ENCODE measurements around the gene DGUOK. TPM values are rescaled to one million over a fixed set of nuclear protein-coding genes. Genes with fewer than 3 reads are reported as not detected.

The DGUOK gene
- total and polyA plus RNA-seq, 7 donors, result 31.6 to 132 (median 48.1) TPM

DNA sequence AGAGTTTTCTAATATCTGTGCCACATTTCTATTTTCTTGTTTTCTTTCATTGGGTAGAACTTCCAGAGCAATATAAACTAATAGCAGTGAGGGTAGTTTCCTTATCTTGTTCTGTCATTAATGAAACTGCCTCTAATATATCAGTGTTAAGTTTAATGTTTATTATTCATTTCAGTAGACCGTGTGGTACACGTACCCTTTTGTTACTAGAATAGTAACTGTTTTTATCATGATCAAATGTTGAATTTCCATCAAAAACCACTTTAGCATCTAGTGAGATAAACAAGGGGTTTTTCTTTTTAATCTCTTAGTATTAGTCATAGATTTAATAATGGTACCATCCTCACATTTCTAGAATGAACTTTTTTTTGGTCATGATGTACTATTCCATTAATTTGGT is 16.0 kb downstream of the DGUOK start:
- peaks cover 0 to 13% (median 4%) of the 10 kb centered on the region in 4 donors for H3K4me1 ChIP-seq
- no peaks in the 10 kb centered on the region for H3K9me3 ChIP-seq
- H3K27ac ChIP-seq, result no peak overlapping the region
- intact Hi-C loops (cut with DNase I), result no loop called here
- H3K4me3 ChIP-seq, result no peak overlapping the region
- H3K36me3 ChIP-seq, result peaks cover 4 to 32% (median 10%) of the 10 kb centered on the region in 4 donors
- no peak for TF ChIP-seq POLR2AphosphoS5 (IDR thresholded peaks at IDR 0.05)
- TF ChIP-seq EP300 (IDR thresholded peaks at IDR 0.05), result no peak
- DNase-seq, result no peak
- no peaks in the 10 kb centered on the region for H3K27me3 ChIP-seq
- WGBS, 2 donors, result 59 to 74% methylated on average over 2 of the region's 2 CpGs

DNA sequence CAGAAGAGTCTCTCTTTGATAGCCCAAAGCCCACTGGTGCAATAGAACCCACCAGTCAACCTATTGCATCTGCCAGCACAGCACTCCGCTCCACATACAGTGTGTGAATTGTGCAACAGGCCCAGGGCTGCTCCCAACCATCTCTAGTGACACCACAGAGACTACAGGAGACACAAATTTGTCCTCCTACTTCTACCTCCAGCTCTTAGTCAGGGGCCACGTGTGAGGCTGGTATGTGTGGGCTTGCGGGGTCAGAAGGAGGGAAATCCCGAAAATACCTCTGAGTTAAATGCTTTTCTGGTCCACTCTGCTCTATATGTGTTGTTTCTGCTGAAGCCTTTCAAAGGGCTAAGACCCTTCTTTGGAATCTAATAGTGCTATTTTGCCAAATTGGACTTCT is 18.0 kb downstream of the DGUOK start:
- peaks cover 0 to 13% (median 2%) of the 10 kb centered on the region in 4 donors for H3K4me1 ChIP-seq
- no peak for TF ChIP-seq EP300 (IDR thresholded peaks at IDR 0.05)
- TF ChIP-seq, protein P1, sequence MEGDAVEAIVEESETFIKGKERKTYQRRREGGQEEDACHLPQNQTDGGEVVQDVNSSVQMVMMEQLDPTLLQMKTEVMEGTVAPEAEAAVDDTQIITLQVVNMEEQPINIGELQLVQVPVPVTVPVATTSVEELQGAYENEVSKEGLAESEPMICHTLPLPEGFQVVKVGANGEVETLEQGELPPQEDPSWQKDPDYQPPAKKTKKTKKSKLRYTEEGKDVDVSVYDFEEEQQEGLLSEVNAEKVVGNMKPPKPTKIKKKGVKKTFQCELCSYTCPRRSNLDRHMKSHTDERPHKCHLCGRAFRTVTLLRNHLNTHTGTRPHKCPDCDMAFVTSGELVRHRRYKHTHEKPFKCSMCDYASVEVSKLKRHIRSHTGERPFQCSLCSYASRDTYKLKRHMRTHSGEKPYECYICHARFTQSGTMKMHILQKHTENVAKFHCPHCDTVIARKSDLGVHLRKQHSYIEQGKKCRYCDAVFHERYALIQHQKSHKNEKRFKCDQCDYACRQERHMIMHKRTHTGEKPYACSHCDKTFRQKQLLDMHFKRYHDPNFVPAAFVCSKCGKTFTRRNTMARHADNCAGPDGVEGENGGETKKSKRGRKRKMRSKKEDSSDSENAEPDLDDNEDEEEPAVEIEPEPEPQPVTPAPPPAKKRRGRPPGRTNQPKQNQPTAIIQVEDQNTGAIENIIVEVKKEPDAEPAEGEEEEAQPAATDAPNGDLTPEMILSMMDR (IDR thresholded peaks at IDR 0.05), result no peak
- no peak for TF ChIP-seq POLR2A (IDR thresholded peaks at IDR 0.05)
- no peak for TF ChIP-seq POLR2AphosphoS5 (IDR thresholded peaks at IDR 0.05)
- intact Hi-C loops (cut with DNase I), result no loop called here
- peaks cover 6 to 53% (median 19%) of the 10 kb centered on the region in 4 donors for H3K36me3 ChIP-seq
- H3K27ac ChIP-seq, result no peak overlapping the region
- no peaks in the 10 kb centered on the region for H3K9me3 ChIP-seq
- no peak overlapping the region for H3K4me3 ChIP-seq
- no peaks in the 10 kb centered on the region for H3K27me3 ChIP-seq
- no peak for DNase-seq
- 91 to 93% methylated on average over 4 of the region's 4 CpGs for WGBS, 2 donors

DNA sequence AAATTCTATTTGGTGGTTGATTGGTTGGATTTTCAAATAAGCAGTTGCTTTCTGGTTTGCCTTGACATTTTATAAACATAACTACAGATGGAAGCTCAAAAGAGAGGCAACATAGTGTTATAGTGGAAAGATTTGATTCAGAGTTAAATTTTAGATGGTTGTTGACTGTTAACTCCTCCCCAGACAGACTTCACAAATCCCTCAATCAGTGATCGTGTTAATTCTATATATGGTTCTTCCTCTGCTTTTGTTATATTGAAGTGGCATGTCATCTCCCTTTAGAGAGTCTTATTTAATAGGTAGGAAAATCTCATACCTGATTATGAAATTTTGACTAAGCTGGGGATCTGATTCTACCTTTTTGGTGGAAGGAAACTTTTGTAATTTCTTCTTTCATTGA is 19.5 kb downstream of the DGUOK start:
- intact Hi-C loops (cut with DNase I), result no loop called here
- TF ChIP-seq EP300 (IDR thresholded peaks at IDR 0.05), result no peak
- TF ChIP-seq, protein P1 (IDR thresholded peaks at IDR 0.05), result no peak
- no peak for DNase-seq
- peaks cover 0 to 7% (median 2%) of the 10 kb centered on the region in 4 donors for H3K4me1 ChIP-seq
- no peak overlapping the region for H3K4me3 ChIP-seq
- 75 to 82% methylated on average over 1 of the region's 1 CpG for WGBS, 2 donors
- no peaks in the 10 kb centered on the region for H3K9me3 ChIP-seq
- no peaks in the 10 kb centered on the region for H3K27me3 ChIP-seq
- H3K36me3 ChIP-seq, result peaks cover 6 to 62% (median 28%) of the 10 kb centered on the region in 4 donors
- H3K27ac ChIP-seq, result no peak overlapping the region

DNA sequence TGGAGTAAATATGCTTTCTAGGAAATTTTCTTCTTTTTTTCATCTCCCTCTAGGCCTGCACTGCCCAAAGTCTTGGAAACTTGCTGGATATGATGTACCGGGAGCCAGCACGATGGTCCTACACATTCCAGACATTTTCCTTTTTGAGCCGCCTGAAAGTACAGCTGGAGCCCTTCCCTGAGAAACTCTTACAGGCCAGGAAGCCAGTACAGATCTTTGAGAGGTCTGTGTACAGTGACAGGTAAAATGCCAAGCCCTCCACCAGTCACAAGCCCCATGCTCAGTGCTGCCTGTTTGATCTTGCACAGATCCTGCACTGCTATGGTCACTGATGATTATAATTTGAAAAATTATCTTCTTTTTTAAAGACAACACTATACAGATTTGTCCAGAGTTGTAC is 20.0 kb downstream of the DGUOK start:
- WGBS, 2 donors, result 86 to 92% methylated on average over 3 of the region's 3 CpGs
- no peak for TF ChIP-seq POLR2A (IDR thresholded peaks at IDR 0.05)
- TF ChIP-seq EP300 (IDR thresholded peaks at IDR 0.05), result no peak
- TF ChIP-seq POLR2AphosphoS5 (IDR thresholded peaks at IDR 0.05), result no peak
- TF ChIP-seq, protein P1 (IDR thresholded peaks at IDR 0.05), result no peak
- no peaks in the 10 kb centered on the region for H3K9me3 ChIP-seq
- no peak overlapping the region for H3K27ac ChIP-seq
- peaks cover 0 to 7% (median 2%) of the 10 kb centered on the region in 4 donors for H3K4me1 ChIP-seq
- DNase-seq, result no peak
- no peak overlapping the region for H3K4me3 ChIP-seq
- intact Hi-C loops (cut with DNase I), result no loop called here
- H3K27me3 ChIP-seq, result no peaks in the 10 kb centered on the region
- H3K36me3 ChIP-seq, result peaks cover 8 to 62% (median 32%) of the 10 kb centered on the region in 4 donors

DNA sequence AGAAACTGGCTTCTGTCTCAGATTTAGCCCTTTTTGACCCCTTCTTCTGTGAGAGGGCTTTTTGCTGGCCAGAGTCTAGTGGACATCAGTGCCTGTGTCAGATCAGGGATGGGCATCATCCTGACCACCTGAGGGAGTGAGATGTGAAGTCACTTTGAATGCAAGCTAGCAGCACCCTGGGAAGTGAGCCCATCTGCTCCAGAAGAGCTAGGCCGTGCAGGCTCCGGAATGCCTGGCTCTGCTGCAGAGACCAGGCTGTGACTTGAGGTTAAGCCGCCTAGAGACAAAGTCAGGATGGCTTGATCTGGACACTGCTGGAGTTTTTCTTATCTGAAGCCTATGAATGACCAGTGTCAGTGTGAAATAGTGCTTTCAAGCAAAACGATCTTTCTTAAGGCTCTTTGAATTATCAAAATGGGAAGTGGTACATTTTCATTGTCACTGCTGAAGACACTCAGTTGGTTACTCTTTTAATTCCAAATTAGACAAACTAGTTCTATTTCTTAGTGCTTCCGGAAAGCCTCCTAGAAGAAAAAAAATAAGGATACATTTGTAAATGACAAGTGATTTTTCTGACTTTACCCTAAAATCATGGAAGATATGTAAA is 20.8 kb downstream of the DGUOK start:
- Histone ChIP-seq H3K9me3 (no peaks in the 10 kb centered on the region), H3K27ac (no peak overlapping the region), H3K4me3 (no peak overlapping the region), H3K4me1 (peaks cover 0 to 8% (median 3%) of the 10 kb centered on the region in 4 donors), H3K27me3 (no peaks in the 10 kb centered on the region), H3K36me3 (peaks cover 10 to 64% (median 33%) of the 10 kb centered on the region in 4 donors)
- WGBS, 2 donors, result 87% methylated on average over 5 of the region's 5 CpGs
- TF ChIP-seq, protein P1 (IDR thresholded peaks at IDR 0.05), result no peak
- TF ChIP-seq POLR2AphosphoS5 (IDR thresholded peaks at IDR 0.05), result no peak
- TF ChIP-seq EP300 (IDR thresholded peaks at IDR 0.05), result no peak
- no peak for TF ChIP-seq POLR2A (IDR thresholded peaks at IDR 0.05)
- intact Hi-C loops (cut with DNase I), result no loop called here
- no peak for DNase-seq

Measured in sigmoid colon (tissue), 7 donors.